HCT116 (cell line): Measurements from ENCODE around the gene STT3B. TPM values are rescaled to one million over a fixed set of nuclear protein-coding genes. Genes with fewer than 3 reads are reported as not detected.

Experiments
- ATAC-seq: fragments of 200-7000 bp; cut with Tn5 transposase; 2 replicates; pipeline ENCODE4 v1.9.1; 2020; ENCODE audit warnings: mild to moderate bottlenecking, moderate library complexity
- BruUV-seq: library from RNA; stranded (reverse); fragments of 400-500 nt; replicated peaks from 2 replicates; lab custom pipeline; 2021; lab: Mats Ljungman, UMichigan
- CTCF ChIA-PET: fragments of 300-600 bp; sonication (Branson Sonifier 250); formaldehyde crosslinking; loops from one replicate; lab custom pipeline; 2021; ENCODE audit warnings: antibody characterized with exemption; lab: Charles Lee
- POLR2A ChIA-PET: fragments of 300-600, 350-600 bp; sonication (Branson Sonifier 250); formaldehyde crosslinking; loops from one replicate; lab custom pipeline; 2021; ENCODE audit warnings: antibody characterized with exemption; lab: Charles Lee
- RAD21 ChIA-PET, 2 experiments: fragments of 300-600 bp; sonication (Branson Sonifier 250); formaldehyde crosslinking; loops; one replicate each; lab custom pipeline; 2023; ENCODE audit warnings: low total read pairs in 2 of 2; ENCODE audit not compliant: uncharacterized antibody in 2 of 2, unreplicated experiment in 2 of 2, low non-redundant PET in 1 of 2; lab: Charles Lee
- DNase-seq: peaks from one replicate; pipeline ENCODE4 v3.0.0-alpha.2; 2010; ENCODE audit warnings: low read depth, low spot score
- H2AFZ ChIP-seq: fragments of 200-600 bp; shearing (Covaris generic), sonication (generic); 2 replicates; pipeline ENCODE4 v1.6.1; 2017; ENCODE audit warnings: low read depth, mixed run types, mixed read lengths, antibody characterized with exemption, low read length; ENCODE audit not compliant: poor library complexity, severe bottlenecking
- H3K27ac ChIP-seq: 2 replicates; pipeline ENCODE4 v1.5.1; 2012; ENCODE audit warnings: low read depth, low read length
- H3K27me3 ChIP-seq: fragments of 200-600 bp; sonication (generic); 2 replicates; pipeline ENCODE4 v1.6.1; 2016; ENCODE audit warnings: mixed run types, low read length, mixed read lengths; ENCODE audit not compliant: insufficient read depth
- H3K36me3 ChIP-seq, 2 experiments: fragments of 200-500 bp in 1 of 2; fragments of 200-600 bp in 1 of 2; sonication (Bioruptor generic) in 1 of 2; sonication (generic) in 1 of 2; 2 replicates each; pipeline versions ENCODE4 v1.5.1 to v1.6.1; 2014 to 2016; ENCODE audit warnings: low read length in 2 of 2, inconsistent platforms in 1 of 2, mixed read lengths in 1 of 2, mixed run types in 1 of 2; ENCODE audit not compliant: insufficient read depth in 2 of 2, control insufficient read depth in 1 of 2
- H3K4me1 ChIP-seq, 2 experiments: fragments of 200-600 bp in 1 of 2; sonication (generic) in 1 of 2; 2 replicates each; pipeline versions ENCODE4 v1.5.1 to v1.6.1; 2012 to 2017; ENCODE audit warnings: low read length in 2 of 2, inconsistent platforms in 1 of 2, mild to moderate bottlenecking in 1 of 2, mixed read lengths in 1 of 2, mixed run types in 1 of 2, moderate library complexity in 1 of 2; ENCODE audit not compliant: insufficient read depth in 2 of 2, control insufficient read depth in 1 of 2
- H3K4me2 ChIP-seq: fragments of 200-600 bp; sonication (generic); 2 replicates; pipeline ENCODE4 v1.6.1; 2017; ENCODE audit warnings: mixed run types, low read length, mixed read lengths
- H3K4me3 ChIP-seq, 2 experiments: fragments of 200-600 bp in 1 of 2; sonication (generic) in 1 of 2; replicated peaks in 1 of 2; 2 replicates each; pipeline ENCODE4 v1.5.1; 2011 to 2016; ENCODE audit warnings: low read length in 2 of 2, control low read depth in 1 of 2, low read depth in 1 of 2, mild to moderate bottlenecking in 1 of 2, mixed read lengths in 1 of 2, mixed run types in 1 of 2
- H3K79me2 ChIP-seq: fragments of 200-600 bp; sonication (generic); 2 replicates; pipeline ENCODE4 v1.6.1; 2017; ENCODE audit warnings: mild to moderate bottlenecking, mixed run types, low read length, moderate library complexity, mixed read lengths; ENCODE audit not compliant: insufficient read depth
- H3K9ac ChIP-seq: fragments of 200-600 bp; sonication (generic); 2 replicates; pipeline ENCODE4 v1.6.1; 2016; ENCODE audit warnings: low read length, mixed read lengths
- H3K9me2 ChIP-seq: fragments of 200-600 bp; sonication (generic), shearing (Covaris generic); 2 replicates; pipeline ENCODE4 v1.6.1; 2017; ENCODE audit warnings: mixed run types, mild to moderate bottlenecking, moderate library complexity; ENCODE audit not compliant: insufficient read depth
- H3K9me3 ChIP-seq, 2 experiments: fragments of 200-500 bp in 1 of 2; fragments of 200-600 bp in 1 of 2; sonication (Bioruptor generic) in 1 of 2; sonication (generic) in 1 of 2; 2 replicates each; pipeline ENCODE4 v1.6.1; 2014 to 2017; ENCODE audit warnings: low read length in 2 of 2, mixed read lengths in 2 of 2, inconsistent platforms in 1 of 2, low read depth in 1 of 2, mild to moderate bottlenecking in 1 of 2, mixed run types in 1 of 2, moderate library complexity in 1 of 2; ENCODE audit not compliant: control insufficient read depth in 1 of 2, insufficient read depth in 1 of 2
- H4K20me1 ChIP-seq: fragments of 200-600 bp; sonication (generic), shearing (Covaris generic); 2 replicates; pipeline ENCODE4 v1.6.1; 2017; ENCODE audit warnings: mixed run types, mild to moderate bottlenecking, moderate library complexity; ENCODE audit not compliant: insufficient read depth
- CBX3 ChIP-seq: IDR thresholded peaks from 2 replicates; pipeline ENCODE4 v1.6.1; 2012; ENCODE audit warnings: low read depth
- CEBPB ChIP-seq: IDR thresholded peaks from 2 replicates; pipeline ENCODE4 v1.6.1; 2012; ENCODE audit warnings: low read depth
- EGR1 ChIP-seq: IDR thresholded peaks from 2 replicates; pipeline ENCODE4 v1.6.1; 2012; ENCODE audit warnings: low read depth
- ELF1 ChIP-seq: IDR thresholded peaks from 2 replicates; pipeline ENCODE4 v1.6.1; 2012; ENCODE audit warnings: low read depth, borderline replicate concordance
- MAX ChIP-seq: IDR thresholded peaks from 2 replicates; pipeline ENCODE4 v1.6.1; 2012
- RAD21 ChIP-seq: IDR thresholded peaks from 2 replicates; pipeline ENCODE4 v1.6.1; 2012; ENCODE audit warnings: low read depth, mild to moderate bottlenecking
- REST ChIP-seq: IDR thresholded peaks from 2 replicates; pipeline ENCODE4 v1.6.1; 2012; ENCODE audit warnings: low read depth
- SIN3A ChIP-seq: IDR thresholded peaks from 2 replicates; pipeline ENCODE4 v1.6.1; 2012; ENCODE audit warnings: low read depth
- SP1 ChIP-seq: IDR thresholded peaks from 2 replicates; pipeline ENCODE4 v1.6.1; 2012; ENCODE audit warnings: low read depth
- SRF ChIP-seq: IDR thresholded peaks from 2 replicates; pipeline ENCODE4 v1.6.1; 2012; ENCODE audit warnings: low read depth
- YY1 ChIP-seq: IDR thresholded peaks from 2 replicates; pipeline ENCODE4 v1.6.1; 2011; ENCODE audit warnings: low read length, low read depth, moderate library complexity, mild to moderate bottlenecking; ENCODE audit not compliant: insufficient replicate concordance; ENCODE audit errors: extremely low read depth
- ZBTB33 ChIP-seq: IDR thresholded peaks from 2 replicates; pipeline ENCODE4 v1.6.1; 2011; ENCODE audit warnings: mild to moderate bottlenecking, low read length, moderate library complexity; ENCODE audit not compliant: insufficient replicate concordance; ENCODE audit errors: extremely low read depth
- ZNF274 ChIP-seq: fragments of 200-500 bp; sonication (Bioruptor generic); IDR thresholded peaks from 2 replicates; pipeline ENCODE4 v1.6.1; 2014; ENCODE audit warnings: mild to moderate bottlenecking, low read depth, low read length, inconsistent platforms
- intact Hi-C: fragments of 100-400 bp; cut with micrococcal nuclease; formaldehyde crosslinking; loops from 2 replicates; pipeline ENCODE4 v1.10.0; 2022
- total RNA-seq: library from RNA; stranded (reverse); gene quantifications from one replicate; pipeline ENCODE4 v1.2.1, GENCODE V29; 2021; ENCODE audit not compliant: unreplicated experiment

STT3B gene
- total RNA-seq, 1 experiment from 2014 or later, result 131 TPM

- Histone ChIP-seq H3K27ac (no peak overlapping the region), H3K9ac (no peak overlapping the region), H3K36me3 (no peaks in the 10 kb centered on the region), H3K4me1 (no peaks in the 10 kb centered on the region), H4K20me1 (no peaks in the 10 kb centered on the region), H3K4me3 (no peak overlapping the region), H2AFZ (no peak overlapping the region), H3K27me3 (no peaks in the 10 kb centered on the region), H3K9me3 (no peaks in the 10 kb centered on the region), H3K9me2 (no peaks in the 10 kb centered on the region), H3K4me2 (no peak overlapping the region), H3K79me2 (no peaks in the 10 kb centered on the region)
- ATAC-seq, result no peak
- no TSS peak for BruUV-seq
- intact Hi-C loops, result no loop called here
- ChIA-PET CTCF (no interaction called here), RAD21 (no interaction called here), POLR2A (no interaction called here)
- TF ChIP-seq SIN3A, result no peak
- no peak for DNase-seq
Measured at GRCh38 chr3:31499281-31499680, 33.4 kb upstream of the STT3B start.

DNA sequence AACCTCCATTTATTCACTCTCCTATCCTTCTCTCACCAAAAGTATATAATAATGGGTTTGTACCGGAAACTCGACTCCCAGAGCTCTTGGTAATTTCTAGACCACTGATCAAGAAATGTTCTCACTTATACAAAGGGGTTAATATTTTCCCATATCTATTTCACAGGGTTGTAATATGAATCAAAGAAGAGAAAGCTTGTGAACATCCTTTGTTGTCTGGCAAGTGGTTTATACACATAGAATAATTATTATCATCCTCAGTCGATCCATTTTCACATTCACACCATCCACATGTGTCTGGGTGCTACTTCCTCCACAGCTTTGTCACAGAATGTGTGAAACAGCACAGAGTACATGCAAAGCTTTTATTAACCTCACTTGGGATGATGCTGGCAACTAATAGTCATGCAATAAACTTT is 29.9 kb upstream of the STT3B start:
- H3K27me3 ChIP-seq, result no peaks in the 10 kb centered on the region
- H3K27ac ChIP-seq, result no peak overlapping the region
- H3K36me3 ChIP-seq, result no peaks in the 10 kb centered on the region
- CTCF ChIA-PET, result no interaction called here
- no peak overlapping the region for H2AFZ ChIP-seq
- no TSS peak for BruUV-seq
- no peaks in the 10 kb centered on the region for H3K4me1 ChIP-seq
- no peaks in the 10 kb centered on the region for H3K79me2 ChIP-seq
- POLR2A ChIA-PET, result no interaction called here
- no peaks in the 10 kb centered on the region for H3K9me2 ChIP-seq
- H3K4me3 ChIP-seq, result no peak overlapping the region
- intact Hi-C loops, result no loop called here
- no peak for TF ChIP-seq ZBTB33
- TF ChIP-seq SP1, result no peak
- no peak for TF ChIP-seq MAX
- TF ChIP-seq SIN3A, result no peak
- TF ChIP-seq RAD21, result no peak
- TF ChIP-seq SRF, result no peak
- TF ChIP-seq YY1, result no peak
- TF ChIP-seq ELF1, result no peak
- no peak for TF ChIP-seq CEBPB
- TF ChIP-seq CBX3, result no peak
- TF ChIP-seq EGR1, result no peak
- no peak for TF ChIP-seq REST
- no peak for TF ChIP-seq ZNF274
- RAD21 ChIA-PET, result no interaction called here
- ATAC-seq (no peak), DNase-seq (no peak)
- H3K4me2 ChIP-seq, result no peak overlapping the region
- no peaks in the 10 kb centered on the region for H3K9me3 ChIP-seq
- H4K20me1 ChIP-seq, result no peaks in the 10 kb centered on the region
- no peak overlapping the region for H3K9ac ChIP-seq
